CD4-positive, alpha-beta T cell treated with Interleukin-17A for 1 hour (primary cell): ENCODE results near the gene NOXO1.
A peak's percentile ranks its signal among the peaks of the same experiment; 100 is the strongest.
"Not testable (repeated sequence)": the region's sequence is repeated elsewhere in the genome, so short reads cannot be mapped to it uniquely, and the experiment has no call there.

Experiments
- DNase-seq: peaks from one replicate; pipeline ENCODE4 v3.0.0-alpha.2; 2020

The NOXO1 gene

DNA sequence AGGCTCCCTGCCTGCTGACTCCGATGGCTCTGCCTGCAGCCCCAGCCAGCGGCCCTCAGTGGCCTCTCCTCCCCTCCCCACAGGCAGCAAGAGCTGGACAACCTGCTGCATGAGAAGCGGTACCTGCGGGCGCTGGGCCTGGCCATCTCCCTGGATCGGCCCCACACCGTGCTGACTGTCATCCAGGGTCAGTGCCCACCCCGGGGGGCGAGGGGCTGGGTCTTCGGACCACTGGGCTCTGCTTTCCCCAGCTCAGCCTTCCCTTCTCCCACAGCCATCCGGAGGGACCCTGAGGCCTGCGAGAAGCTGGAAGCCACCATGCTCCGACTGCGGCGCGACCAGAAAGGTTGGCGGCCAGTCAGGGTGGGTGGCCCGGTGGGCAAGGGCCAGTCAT is 3.4 kb downstream of the NOXO1 start:
- no peak for DNase-seq

- no peak for DNase-seq
Measured at GRCh38 chr16:1976951-1977874, 4.1 kb downstream of the NOXO1 start.

- no peak for DNase-seq
Measured at GRCh38 chr16:1976216-1976520, 5.1 kb downstream of the NOXO1 start.

GRCh38 chr16:1975432-1976215 is 5.6 kb downstream of the NOXO1 start:
- DNase-seq: no peak

DNA sequence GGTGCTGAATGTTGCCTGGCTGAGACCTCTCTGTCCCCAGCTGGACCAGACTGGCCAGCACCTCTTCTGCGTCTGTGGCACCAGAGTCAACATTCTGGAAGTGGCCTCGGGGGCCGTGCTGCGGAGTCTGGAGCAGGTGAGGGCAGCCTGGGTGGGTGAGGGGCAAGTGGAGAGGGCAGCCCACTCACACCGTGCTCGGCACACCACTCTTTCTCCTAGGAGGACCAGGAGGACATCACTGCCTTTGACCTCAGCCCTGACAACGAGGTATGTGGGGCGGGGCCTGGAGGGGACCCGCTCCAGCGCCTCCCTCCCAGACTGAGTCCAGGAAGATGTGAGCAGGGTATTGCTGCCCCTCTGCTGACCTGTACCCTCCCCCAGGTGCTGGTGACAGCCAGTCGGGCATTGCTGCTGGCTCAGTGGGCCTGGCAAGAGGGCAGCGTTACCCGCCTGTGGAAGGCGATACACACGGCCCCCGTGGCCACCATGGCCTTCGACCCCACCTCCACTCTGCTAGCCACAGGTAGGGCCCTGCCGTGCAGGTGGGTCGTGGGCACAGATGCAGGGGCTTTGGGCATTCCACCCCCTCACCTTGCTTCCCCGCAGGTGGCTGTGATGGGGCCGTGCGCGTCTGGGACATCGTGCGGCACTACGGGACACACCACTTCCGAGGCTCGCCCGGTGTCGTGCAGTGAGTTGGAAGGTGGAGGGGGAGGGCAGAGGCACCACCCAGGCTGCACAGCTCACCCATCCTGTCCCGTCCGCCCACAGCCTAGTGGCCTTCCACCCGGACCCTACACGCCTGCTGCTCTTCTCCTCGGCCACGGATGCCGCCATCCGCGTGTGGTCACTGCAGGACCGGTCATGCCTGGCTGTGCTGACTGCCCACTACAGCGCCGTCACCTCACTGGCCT is 6.9 kb downstream of the NOXO1 start:
- DNase-seq: no peak

DNA sequence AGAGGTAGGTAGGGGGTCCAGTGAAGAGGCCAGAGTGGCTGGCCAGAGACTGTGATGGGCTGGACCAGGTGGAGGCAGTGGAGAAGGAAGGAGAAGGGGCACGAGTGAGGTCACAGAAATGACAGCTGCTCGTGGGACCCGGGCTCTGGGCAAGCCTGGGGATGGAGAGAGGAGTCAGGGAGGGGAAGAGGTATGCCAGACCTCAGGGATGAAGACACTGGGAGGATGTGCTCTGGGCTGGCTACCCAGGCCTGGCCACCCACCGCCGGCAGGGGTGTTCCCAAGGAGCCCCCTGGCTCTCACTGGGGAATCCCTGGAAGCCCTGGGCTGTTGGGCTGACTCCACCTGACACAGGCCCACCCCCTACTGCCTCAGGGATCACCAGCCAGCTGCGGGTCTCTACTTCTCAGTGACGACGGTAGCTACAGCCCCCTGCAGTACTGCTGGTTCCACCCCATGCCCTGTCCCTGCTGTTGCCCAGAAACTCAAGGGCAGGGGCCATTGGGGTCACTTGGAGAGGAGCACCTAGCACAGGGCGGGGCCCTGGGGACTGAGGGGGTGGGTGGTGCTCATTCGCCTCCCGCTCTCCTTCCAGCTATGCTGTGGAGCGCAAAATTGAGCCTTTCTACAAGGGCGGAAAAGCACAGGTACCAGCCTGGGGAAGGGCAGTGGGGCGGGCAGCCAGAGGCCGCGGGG is 7.7 kb downstream of the NOXO1 start:
- DNase-seq: no peak

DNA sequence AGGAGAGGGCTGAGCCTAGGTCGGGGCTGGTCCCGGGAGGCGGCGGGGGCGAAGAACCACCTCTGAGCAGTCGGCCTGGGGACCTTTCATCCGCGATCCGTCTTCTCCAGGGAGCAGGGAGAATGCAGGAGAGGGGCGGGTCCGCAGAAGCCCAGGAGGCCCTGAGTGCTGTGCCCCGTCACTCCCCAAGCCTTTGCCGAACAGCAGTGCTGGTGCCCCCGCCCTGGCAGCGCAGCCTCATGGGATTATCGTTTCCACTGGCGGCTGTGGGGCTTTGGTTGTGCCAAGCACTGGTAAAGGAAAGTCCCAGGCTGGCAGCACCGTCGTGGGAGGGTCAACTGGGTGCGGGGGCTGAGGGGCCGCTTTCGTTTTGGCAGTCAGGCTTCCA is 8.8 kb downstream of the NOXO1 start:
- no peak for DNase-seq

DNA sequence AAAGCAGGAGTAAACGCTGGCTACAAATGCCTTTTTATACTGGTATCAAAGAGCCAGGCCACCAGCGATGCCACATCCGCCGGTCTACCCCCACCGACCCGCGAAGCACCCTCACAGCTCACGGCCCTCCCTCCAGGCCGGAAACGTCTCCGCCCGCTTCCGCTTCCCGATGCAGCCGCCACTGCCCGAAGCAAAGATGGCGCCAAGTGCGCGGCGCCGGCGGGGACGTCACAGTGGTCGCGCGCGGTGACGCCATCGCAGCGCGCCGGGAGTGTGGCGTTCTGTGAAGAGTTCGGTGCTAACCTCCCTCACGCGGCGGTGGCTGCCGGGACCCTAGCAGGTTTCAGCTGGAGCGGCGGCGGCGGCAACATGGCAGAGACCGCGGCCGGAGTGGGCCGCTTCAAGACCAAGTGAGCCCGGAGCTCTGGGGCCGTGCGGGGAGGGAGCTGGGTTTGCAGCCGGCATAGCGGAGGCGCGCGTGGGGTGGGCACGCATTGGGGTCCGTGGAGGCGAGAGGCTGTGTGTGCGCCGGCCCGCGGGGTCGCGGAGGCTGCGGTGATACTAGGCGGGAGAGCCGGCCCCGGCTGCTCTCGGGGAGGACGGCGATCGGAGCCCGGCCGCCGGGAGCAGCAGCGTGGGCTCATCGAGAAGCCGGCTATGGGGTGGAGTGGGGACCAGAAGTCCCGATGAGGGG is 9.3 kb downstream of the NOXO1 start, which contains the start of gene TBL3:
Gene TBL3 (plus strand): TSS at position 258 of the 694 bp plus-strand sequence. CDS start 112 bp downstream, at position 370.
- DNase-seq: peak; percentile 97

GRCh38 chr16:1968146-1968953 is 12.9 kb downstream of the NOXO1 start:
- no peak for DNase-seq

DNA sequence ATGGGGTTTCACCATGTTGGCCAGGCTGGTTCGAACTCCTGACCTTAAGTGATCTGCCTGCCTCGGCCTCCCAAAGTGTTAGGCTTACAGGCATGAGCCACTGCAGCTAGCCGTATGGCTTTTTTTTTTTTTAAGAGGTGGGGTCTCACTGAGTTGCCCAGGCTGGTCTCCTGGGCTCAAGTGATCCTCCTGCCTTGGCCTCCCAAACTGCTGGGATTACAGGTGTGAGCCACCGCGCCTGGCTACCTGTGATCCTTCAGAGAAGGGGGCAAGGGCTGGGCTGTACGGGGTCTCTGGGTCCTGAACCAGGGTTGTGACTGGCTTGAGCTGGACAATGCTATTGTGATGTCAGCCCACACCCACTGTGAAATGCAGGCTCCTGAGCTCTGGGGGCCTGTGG is 14.8 kb downstream of the NOXO1 start, which contains the start of gene RNF151:
Gene RNF151 (plus strand): TSS at position 397 of the 400 bp plus-strand sequence. CDS start 26 bp downstream, outside the sequence.
- no peak for DNase-seq

DNA sequence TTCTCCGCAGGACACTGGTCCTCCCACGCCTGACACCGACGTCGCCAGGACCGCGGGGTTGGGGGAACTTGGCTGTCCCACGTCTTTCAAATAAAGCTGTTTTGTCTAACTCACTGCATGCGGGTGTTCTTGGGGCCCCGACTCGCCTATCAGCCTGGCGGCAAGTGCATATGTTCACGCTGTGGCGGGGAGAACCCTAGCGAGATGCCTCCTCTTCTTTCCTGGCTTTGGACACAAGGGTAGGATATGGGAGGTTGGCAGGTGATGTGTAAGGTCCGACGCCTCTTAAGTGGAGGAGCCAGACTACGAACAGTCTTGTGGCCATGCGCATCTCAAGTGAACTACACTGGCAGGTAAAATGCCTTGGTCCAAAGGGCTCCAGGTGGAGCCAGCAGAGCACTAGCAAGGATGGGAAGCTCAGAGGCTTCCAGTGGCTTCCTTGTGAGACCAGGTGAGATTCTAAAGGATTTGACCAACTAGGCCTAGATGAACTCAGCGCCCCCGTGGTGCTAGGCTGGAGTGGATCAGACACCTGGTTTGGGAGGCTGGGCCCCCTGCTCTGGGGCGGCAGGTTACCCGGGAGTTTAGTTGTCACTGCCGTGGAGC is 15.8 kb downstream of the NOXO1 start:
- no peak for DNase-seq

- DNase-seq: peak; percentile 99
Measured at GRCh38 chr16:1964506-1965395, 16.5 kb downstream of the NOXO1 start, which contains the start of gene RPS2. TSS of gene RPS2 (minus strand) at chr16:1964826. CDS start at chr16:1964625, 201 bp downstream.

- DNase-seq: peak; percentile 57
Measured at GRCh38 chr16:1963806-1964505, 17.3 kb downstream of the NOXO1 start.

GRCh38 chr16:1962161-1963153 is 18.8 kb downstream of the NOXO1 start:
- not testable (repeated sequence) for DNase-seq

DNA sequence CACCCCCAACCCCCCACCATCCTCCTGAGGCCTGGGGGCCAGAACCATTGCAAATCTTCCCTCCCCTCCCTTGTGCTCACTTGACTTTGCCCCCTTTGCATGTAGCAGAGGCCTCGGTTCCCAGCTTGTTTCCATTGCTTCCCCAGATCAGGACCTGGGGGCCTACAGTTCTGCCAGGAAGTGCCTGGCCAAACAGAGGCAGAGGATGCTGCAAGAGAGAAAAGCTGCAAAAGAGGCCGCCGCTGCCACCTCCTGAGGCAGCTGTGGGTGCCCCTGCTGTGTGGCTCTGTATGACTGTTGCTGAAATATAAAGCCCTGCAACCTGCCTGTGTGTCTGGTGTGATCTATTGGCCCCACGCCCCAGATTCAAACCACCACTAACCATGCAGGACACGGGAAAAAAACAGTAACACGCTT is 19.6 kb downstream of the NOXO1 start:
- no peak for DNase-seq

DNA sequence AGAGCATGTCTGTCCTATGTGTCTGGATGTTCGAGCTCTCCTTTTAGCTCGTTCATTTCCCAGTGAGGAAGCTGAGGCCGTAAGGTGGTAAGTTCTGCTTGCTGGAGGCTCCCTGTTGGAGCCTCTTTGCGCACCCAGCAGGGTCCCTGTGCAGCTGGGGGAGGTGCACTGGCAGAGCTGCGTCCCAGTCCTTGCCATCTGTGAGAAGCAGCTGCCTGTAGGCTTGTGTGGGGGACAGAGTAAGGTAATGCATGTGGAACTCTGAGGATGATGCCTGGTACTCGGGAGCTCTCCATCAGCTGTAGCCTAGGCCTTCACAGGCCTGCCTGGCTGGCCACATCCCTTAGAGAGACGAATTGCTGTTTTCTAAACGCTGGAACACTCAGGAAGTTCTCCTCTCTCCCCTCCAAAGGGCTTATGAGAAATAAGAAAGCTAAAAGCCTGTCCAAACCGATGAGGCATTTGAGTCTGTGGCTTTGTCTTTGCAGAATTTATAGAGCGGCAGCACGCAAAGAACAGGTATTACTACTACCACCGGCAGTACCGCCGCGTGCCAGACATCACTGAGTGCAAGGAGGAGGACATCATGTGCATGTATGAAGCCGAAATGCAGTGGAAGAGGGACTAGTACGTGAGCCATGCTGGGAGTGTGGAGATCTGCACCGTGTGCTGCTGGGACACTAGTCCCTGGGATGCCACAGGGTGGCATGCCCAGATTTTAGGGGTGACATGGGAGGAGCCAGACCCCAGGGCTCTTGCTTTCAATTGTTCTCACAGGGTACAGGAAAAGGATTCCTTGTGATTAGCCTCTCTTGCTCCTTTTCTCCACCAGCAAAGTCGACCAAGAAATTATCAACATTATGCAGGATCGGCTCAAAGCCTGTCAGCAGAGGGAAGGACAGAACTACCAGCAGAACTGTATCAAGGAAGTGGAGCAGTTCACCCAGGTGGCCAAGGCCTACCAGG is 20.3 kb downstream of the NOXO1 start:
- peak; percentile 49 for DNase-seq
